OCI-LY7 (cell line): ENCODE results near the gene PHACTR3.

Experiments used
- EZH2phosphoT487 ChIP-seq: fragments of 200-600 bp; sonication (generic); IDR thresholded peaks from 2 replicates; pipeline ENCODE4 v1.6.1; 2018; ENCODE audit warnings: low read depth, borderline replicate concordance, mild to moderate bottlenecking, mixed run types, antibody characterized with exemption, low read length, moderate library complexity, mixed read lengths
- TF ChIP-seq, protein P1 (sequence below): fragments of 200-600 bp; sonication (generic); conservative IDR thresholded peaks from 2 replicates; pipeline ENCODE4 v1.5.1; 2014; ENCODE audit warnings: mild to moderate bottlenecking, antibody characterized with exemption, low read length, moderate library complexity, mixed read lengths

DNA sequence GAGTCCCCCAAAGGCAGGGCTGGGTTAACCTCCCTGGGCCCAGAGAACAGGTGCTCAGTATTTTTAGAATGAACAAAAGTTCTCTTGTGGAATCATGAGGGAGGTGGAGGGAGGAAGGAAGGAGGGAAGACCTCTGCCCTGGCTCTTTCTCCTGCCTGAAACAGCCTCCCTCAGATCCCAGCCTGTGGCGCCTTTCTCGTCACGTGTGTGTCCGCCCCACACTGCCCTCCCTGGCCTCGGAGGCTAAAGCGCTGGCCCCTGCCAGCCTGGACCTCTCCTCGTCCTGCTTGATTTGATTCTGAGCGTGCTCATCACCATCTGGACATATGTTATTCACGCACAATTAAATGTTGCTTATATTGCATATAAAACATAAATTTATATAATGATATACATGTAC is 40.9 kb downstream of the PHACTR3 start:
- TF ChIP-seq, protein P1, sequence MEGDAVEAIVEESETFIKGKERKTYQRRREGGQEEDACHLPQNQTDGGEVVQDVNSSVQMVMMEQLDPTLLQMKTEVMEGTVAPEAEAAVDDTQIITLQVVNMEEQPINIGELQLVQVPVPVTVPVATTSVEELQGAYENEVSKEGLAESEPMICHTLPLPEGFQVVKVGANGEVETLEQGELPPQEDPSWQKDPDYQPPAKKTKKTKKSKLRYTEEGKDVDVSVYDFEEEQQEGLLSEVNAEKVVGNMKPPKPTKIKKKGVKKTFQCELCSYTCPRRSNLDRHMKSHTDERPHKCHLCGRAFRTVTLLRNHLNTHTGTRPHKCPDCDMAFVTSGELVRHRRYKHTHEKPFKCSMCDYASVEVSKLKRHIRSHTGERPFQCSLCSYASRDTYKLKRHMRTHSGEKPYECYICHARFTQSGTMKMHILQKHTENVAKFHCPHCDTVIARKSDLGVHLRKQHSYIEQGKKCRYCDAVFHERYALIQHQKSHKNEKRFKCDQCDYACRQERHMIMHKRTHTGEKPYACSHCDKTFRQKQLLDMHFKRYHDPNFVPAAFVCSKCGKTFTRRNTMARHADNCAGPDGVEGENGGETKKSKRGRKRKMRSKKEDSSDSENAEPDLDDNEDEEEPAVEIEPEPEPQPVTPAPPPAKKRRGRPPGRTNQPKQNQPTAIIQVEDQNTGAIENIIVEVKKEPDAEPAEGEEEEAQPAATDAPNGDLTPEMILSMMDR: no peak
- TF ChIP-seq EZH2phosphoT487: no peak
